ENCODE data around the gene FABP3.

Gene FABP3

GRCh38 chr1:31373056-31373896 is at the start of gene FABP3:
TSS of gene FABP3 (minus strand) at chr1:31373076. CDS start at chr1:31373014, 62 bp downstream.
- TF ChIP-seq, protein P1, sequence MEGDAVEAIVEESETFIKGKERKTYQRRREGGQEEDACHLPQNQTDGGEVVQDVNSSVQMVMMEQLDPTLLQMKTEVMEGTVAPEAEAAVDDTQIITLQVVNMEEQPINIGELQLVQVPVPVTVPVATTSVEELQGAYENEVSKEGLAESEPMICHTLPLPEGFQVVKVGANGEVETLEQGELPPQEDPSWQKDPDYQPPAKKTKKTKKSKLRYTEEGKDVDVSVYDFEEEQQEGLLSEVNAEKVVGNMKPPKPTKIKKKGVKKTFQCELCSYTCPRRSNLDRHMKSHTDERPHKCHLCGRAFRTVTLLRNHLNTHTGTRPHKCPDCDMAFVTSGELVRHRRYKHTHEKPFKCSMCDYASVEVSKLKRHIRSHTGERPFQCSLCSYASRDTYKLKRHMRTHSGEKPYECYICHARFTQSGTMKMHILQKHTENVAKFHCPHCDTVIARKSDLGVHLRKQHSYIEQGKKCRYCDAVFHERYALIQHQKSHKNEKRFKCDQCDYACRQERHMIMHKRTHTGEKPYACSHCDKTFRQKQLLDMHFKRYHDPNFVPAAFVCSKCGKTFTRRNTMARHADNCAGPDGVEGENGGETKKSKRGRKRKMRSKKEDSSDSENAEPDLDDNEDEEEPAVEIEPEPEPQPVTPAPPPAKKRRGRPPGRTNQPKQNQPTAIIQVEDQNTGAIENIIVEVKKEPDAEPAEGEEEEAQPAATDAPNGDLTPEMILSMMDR (IDR thresholded peaks at IDR 0.05): no peak

- TF ChIP-seq, protein P1 (IDR thresholded peaks at IDR 0.05): peak; percentile 38; the same call in 1 of the 2 replicates
These were observed 48.6 kb upstream of the FABP3 start for GRCh38 chr1:31421371-31422040.

DNA sequence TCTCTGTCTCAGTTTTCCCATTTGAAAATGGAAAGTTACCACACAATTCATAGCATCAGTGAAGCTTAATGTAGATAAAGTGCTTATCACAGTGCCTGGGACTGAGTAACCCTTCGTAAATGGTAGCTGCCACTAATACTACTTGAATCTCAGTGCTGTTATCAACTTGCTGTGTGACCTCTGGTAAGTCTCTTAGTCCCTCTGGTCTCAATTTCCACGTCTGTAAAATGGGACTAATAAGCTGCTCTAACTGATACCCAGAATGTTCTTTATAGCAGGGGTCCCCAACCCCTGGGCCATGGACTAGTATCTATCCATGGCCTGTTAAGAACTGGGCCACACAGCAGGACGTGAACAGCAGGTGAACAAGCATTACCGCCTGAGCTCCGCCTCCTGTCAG is 47.8 kb upstream of the FABP3 start:
- TF ChIP-seq, protein P1 (IDR thresholded peaks at IDR 0.05): no peak

GRCh38 chr1:31418626-31419323 is 45.9 kb upstream of the FABP3 start:
- TF ChIP-seq, protein P1 (IDR thresholded peaks at IDR 0.05): no peak

DNA sequence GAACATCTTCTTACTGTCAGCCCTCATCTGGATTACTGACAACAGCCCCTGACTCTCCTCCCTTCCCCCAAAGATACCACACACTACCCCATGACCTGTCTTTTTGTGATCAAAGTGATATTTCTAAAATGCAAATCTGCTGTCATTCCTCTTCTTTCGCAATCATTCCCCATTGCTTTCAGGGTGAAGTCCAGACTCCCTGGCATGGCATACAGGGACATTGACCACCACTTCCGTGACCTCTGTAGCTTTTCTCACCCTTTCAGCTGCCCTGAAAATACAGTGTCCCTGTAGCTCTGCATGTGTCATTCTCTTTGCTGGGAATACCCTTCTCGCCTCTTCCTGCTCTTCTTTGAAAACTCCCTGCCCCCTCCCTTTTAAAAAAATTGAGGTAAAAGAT is 44.3 kb upstream of the FABP3 start:
- TF ChIP-seq, protein P1 (IDR thresholded peaks at IDR 0.05): no peak

DNA sequence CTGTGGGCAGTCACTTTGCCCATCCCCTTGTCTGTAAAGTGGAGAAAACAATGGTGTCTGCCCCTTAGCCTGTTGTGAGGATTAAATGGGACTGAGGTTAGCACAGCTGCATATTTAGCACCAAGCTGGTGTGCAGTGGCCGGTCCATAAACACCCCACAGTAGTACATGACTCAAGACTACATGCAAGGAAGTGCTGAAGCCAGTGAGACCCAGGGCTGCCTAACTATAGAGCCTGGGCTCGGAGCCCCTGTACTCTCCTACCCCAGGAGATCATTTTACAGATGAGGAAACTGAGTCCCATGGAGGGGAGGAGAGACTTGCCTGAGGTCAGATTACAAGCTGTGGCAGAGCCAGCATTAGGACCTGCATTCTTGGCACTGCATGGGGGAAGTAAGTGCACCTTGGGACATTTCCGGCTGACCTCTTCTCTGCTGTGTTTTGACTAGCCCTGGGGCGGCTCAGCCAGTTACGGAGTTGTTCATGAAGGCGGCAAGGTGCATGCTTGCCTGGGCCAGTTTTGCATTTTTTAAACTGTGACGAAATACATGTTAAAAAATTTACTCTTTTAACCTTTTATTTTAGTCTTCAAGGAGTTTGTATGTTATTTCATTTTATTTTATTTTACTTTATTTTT is 43.3 kb upstream of the FABP3 start:
- TF ChIP-seq, protein P1 (IDR thresholded peaks at IDR 0.05): no peak

GRCh38 chr1:31415658-31416057 is 42.8 kb upstream of the FABP3 start:
- TF ChIP-seq, protein P1 (IDR thresholded peaks at IDR 0.05): no peak
